ENCODE results near the gene CHCHD6.
"Not testable (repeated sequence)": the region's sequence is repeated elsewhere in the genome, so short reads cannot be mapped to it uniquely, and the experiment has no call there.

CHCHD6 gene

DNA sequence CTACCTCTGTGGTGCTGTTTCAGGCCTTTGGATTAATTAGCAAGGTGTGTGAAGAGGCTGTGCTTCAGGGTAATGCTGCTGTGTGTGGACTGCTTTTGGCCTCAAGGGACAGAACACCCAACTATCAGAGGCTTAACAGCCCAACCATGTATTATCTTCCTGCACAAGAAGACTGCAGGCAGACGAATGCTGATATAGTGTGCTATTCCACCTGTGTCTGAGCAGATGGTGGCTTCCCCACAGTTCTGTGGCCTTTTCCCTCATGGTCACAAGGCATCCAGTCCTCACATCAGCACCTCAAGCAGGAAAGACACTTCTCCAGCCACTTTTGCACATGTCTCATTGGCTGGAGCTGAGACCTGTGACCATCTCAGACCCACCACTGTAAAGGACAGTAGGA, 76.6 kb downstream of the CHCHD6 start:
- H3K27ac ChIP-seq (ENCODE audit: low read depth, low read length) = no peak overlapping the region

DNA sequence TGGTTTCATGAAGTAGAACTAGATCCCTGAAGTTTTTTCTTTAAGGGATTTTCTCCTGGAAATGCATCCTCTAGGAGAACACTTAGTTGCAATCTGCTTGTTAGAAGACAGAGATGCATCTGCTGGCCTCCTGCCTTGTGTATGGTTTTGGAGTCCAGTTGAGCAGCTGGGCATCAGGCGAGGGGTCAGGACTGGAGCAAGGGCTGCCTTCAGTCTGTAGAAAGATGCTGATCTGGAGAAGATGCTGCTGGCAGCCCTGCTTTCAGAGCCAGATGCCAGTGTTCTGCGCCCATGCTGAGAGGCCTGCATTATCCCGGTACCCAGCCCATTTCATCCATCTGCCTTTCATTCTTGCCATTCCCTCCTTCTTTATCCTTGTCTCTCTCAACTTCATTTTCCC, 77.4 kb downstream of the CHCHD6 start:
- H2AFZ ChIP-seq (ENCODE audit: low read length, unreplicated experiment) = peak overlapping the region; percentile 93
- H3K4me1 ChIP-seq (ENCODE audit: control insufficient read depth, insufficient read depth, low read length, unreplicated experiment) = peaks cover 23% of the 10 kb centered on the region
- H3K79me2 ChIP-seq (ENCODE audit: control insufficient read depth, insufficient read depth, low read length, unreplicated experiment) = no peaks in the 10 kb centered on the region
- no peaks in the 10 kb centered on the region for H3K27me3 ChIP-seq (ENCODE audit: insufficient read depth, low read length)
- H3K4me3 ChIP-seq (ENCODE audit: low read depth, low read length) = peak overlapping the region; percentile 4; the same call in 1 of the 2 replicates
- H3K36me3 ChIP-seq (ENCODE audit: insufficient read depth, low read length) = no peaks in the 10 kb centered on the region
- H3K27ac ChIP-seq (ENCODE audit: low read depth, low read length) = peak overlapping the region; percentile 93

More for the DNA sequence above, 76.6 kb downstream of the CHCHD6 start:
- Histone ChIP-seq H3K79me2 (ENCODE audit: control insufficient read depth, insufficient read depth, low read length, unreplicated experiment) (no peaks in the 10 kb centered on the region), H3K4me1 (ENCODE audit: control insufficient read depth, insufficient read depth, low read length, unreplicated experiment) (peaks cover 23% of the 10 kb centered on the region), H3K4me3 (ENCODE audit: low read depth, low read length) (no peak overlapping the region), H2AFZ (ENCODE audit: low read length, unreplicated experiment) (no peak overlapping the region), H3K27me3 (ENCODE audit: insufficient read depth, low read length) (no peaks in the 10 kb centered on the region), H3K36me3 (ENCODE audit: insufficient read depth, low read length) (no peaks in the 10 kb centered on the region)

DNA sequence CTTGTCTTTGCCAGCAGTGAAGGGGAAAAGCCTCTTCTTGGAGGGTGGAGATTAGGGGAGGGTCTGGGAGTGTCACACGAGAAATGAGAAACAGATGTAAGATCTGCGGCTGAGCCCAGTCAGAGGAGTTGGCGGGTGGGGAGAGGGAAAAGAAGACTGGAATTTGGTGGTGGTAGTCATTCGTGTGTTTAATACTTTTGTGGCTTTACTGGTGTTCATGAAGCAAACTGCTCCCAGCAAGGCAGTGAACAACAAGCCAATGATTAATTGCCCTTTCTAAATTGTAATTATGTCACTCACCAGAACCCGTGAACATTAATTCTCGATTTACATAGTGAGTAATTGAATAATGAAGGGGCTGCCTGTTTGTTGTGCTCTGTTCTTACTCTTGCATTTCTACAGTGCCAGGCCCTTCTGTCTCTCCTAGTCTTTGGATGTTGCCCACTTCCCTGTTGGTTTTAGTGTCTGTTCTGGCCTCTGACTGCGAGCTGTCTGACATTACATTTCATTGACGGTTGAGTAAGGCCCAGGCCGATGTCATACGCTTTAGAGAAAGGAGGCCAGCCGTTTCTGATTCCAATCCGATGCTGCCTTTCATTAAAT, 78.0 kb downstream of the CHCHD6 start:
- Histone ChIP-seq H2AFZ (ENCODE audit: low read length, unreplicated experiment) (peak overlapping the region; percentile 93), H3K4me3 (ENCODE audit: low read depth, low read length) (peak overlapping the region; percentile 4), H3K27me3 (ENCODE audit: insufficient read depth, low read length) (no peaks in the 10 kb centered on the region), H3K36me3 (ENCODE audit: insufficient read depth, low read length) (no peaks in the 10 kb centered on the region), H3K27ac (ENCODE audit: low read depth, low read length) (peak overlapping the region; percentile 93), H3K79me2 (ENCODE audit: control insufficient read depth, insufficient read depth, low read length, unreplicated experiment) (no peaks in the 10 kb centered on the region), H3K4me1 (ENCODE audit: control insufficient read depth, insufficient read depth, low read length, unreplicated experiment) (peaks cover 23% of the 10 kb centered on the region)

DNA sequence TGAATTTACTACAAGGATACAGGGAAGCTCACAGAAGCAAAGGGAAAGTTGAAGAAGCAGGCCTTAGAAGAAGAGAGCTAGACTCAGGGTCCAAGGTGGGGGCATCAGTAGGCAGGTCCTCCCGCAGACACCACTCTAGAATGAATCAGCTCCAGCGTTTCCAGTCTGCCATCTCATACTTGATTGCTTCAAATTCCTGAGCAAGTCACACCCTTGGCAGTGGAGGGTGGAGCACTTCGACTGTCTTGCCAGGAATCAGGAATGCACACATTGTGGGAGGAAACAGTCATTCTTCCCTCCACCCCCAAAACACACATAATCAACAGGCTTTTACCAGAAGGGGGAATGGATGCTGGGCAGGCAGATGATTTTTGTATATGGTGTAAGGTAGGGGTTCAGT, 78.5 kb downstream of the CHCHD6 start:
- Histone ChIP-seq H3K36me3 (ENCODE audit: insufficient read depth, low read length) (no peaks in the 10 kb centered on the region), H2AFZ (ENCODE audit: low read length, unreplicated experiment) (peak overlapping the region; percentile 93)

DNA sequence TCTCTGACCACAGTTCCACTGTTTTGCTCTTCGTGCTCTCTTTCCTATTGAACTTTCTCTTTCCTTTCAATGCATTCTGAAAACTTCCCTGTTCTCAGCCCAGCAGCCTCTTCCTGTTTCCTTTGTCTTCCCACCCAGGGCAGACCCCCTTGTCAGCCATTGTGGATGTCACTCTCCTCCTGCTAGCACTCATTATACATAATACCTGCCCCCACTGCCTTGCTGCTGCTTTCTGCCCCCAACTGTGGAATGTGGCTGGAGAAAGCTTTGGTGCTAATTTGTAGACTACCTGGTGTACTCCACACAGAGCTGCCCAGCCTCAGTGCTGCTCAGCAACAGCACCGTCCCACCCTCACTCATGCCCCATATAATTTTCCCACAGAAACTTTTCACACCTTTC, 80.2 kb downstream of the CHCHD6 start:
- peaks cover 23% of the 10 kb centered on the region for H3K4me1 ChIP-seq (ENCODE audit: control insufficient read depth, insufficient read depth, low read length, unreplicated experiment)
- H3K27me3 ChIP-seq (ENCODE audit: insufficient read depth, low read length) = no peaks in the 10 kb centered on the region
- H3K27ac ChIP-seq (ENCODE audit: low read depth, low read length) = no peak overlapping the region
- H2AFZ ChIP-seq (ENCODE audit: low read length, unreplicated experiment) = no peak overlapping the region
- no peaks in the 10 kb centered on the region for H3K36me3 ChIP-seq (ENCODE audit: insufficient read depth, low read length)
- H3K4me3 ChIP-seq (ENCODE audit: low read depth, low read length) = no peak overlapping the region
- H3K79me2 ChIP-seq (ENCODE audit: control insufficient read depth, insufficient read depth, low read length, unreplicated experiment) = no peaks in the 10 kb centered on the region

More for the DNA sequence above, 78.5 kb downstream of the CHCHD6 start:
- Histone ChIP-seq H3K79me2 (ENCODE audit: control insufficient read depth, insufficient read depth, low read length, unreplicated experiment) (no peaks in the 10 kb centered on the region), H3K4me3 (ENCODE audit: low read depth, low read length) (peak overlapping the region; percentile 4), H3K27ac (ENCODE audit: low read depth, low read length) (peak overlapping the region; percentile 93), H3K27me3 (ENCODE audit: insufficient read depth, low read length) (no peaks in the 10 kb centered on the region), H3K4me1 (ENCODE audit: control insufficient read depth, insufficient read depth, low read length, unreplicated experiment) (peaks cover 23% of the 10 kb centered on the region)

DNA sequence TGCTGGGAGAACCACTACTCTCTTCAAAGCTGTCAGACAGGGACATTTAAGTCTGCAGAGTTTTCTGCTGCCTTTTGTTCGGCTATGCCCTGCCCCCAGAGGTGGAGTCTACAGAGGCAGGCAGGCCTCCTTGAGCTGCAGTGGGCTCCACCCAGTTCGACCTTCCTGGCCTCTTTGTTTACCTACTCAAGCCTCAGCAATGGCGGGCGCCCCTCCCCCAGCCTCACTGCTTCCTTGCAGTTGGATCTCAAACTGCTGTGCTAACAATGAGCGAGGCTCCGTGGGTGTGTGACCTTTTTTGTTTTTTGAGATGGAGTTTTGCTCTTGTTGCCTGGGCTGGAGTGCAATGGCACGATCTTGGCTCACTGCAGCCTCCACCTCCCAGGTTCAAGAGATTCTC, 87.3 kb downstream of the CHCHD6 start:
- not testable (repeated sequence) for H3K27me3 ChIP-seq (ENCODE audit: insufficient read depth, low read length); H3K27ac ChIP-seq (ENCODE audit: low read depth, low read length); H3K4me3 ChIP-seq (ENCODE audit: low read depth, low read length); H3K79me2 ChIP-seq (ENCODE audit: control insufficient read depth, insufficient read depth, low read length, unreplicated experiment); H2AFZ ChIP-seq (ENCODE audit: low read length, unreplicated experiment); H3K4me1 ChIP-seq (ENCODE audit: control insufficient read depth, insufficient read depth, low read length, unreplicated experiment); H3K36me3 ChIP-seq (ENCODE audit: insufficient read depth, low read length)

DNA sequence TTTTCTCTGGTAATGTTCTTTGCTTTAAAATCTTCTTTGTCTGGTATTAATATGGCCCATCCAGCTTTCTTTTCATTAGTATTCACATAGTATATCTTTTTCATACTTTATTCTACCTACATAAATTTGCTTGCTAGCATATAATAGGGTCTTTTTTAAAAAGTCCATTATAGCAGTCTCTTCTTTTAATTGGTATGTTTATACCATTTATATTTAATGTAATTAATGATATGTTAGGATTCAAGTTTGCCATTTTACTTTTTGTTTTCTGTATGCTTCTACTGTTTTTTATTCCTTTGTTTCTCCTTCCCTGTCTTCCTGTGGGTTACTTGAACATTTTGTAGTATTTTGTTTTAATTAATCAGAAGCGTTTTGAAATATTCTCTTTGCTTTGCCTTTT, 89.0 kb downstream of the CHCHD6 start:
- no peak overlapping the region for H2AFZ ChIP-seq (ENCODE audit: low read length, unreplicated experiment)
- H3K4me1 ChIP-seq (ENCODE audit: control insufficient read depth, insufficient read depth, low read length, unreplicated experiment) = no peaks in the 10 kb centered on the region
- H3K4me3 ChIP-seq (ENCODE audit: low read depth, low read length) = no peak overlapping the region
- no peaks in the 10 kb centered on the region for H3K27me3 ChIP-seq (ENCODE audit: insufficient read depth, low read length)
- no peak overlapping the region for H3K27ac ChIP-seq (ENCODE audit: low read depth, low read length)
- no peaks in the 10 kb centered on the region for H3K36me3 ChIP-seq (ENCODE audit: insufficient read depth, low read length)
- no peaks in the 10 kb centered on the region for H3K79me2 ChIP-seq (ENCODE audit: control insufficient read depth, insufficient read depth, low read length, unreplicated experiment)

DNA sequence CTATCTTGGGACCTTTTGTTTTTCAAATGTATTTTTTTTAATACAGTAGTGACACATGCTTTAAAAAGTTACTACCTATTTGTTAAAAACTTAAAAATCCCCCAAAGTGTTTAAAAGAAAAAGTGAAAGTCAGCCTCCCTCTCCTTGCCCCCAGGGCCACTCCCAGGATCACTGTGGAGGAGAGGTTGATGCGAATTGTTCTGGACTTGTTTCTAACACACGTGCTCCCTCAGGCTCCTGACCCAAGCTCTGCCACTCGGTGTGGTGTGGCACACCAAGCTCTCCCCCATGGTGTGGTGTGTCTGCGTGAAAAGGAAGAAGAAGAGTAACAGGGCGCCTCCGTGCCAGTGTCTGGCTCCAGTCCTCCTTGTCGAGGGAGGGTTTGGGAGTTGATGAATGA, 93.5 kb downstream of the CHCHD6 start:
- no peaks in the 10 kb centered on the region for H3K79me2 ChIP-seq (ENCODE audit: control insufficient read depth, insufficient read depth, low read length, unreplicated experiment)
- H3K27ac ChIP-seq (ENCODE audit: low read depth, low read length) = no peak overlapping the region

DNA sequence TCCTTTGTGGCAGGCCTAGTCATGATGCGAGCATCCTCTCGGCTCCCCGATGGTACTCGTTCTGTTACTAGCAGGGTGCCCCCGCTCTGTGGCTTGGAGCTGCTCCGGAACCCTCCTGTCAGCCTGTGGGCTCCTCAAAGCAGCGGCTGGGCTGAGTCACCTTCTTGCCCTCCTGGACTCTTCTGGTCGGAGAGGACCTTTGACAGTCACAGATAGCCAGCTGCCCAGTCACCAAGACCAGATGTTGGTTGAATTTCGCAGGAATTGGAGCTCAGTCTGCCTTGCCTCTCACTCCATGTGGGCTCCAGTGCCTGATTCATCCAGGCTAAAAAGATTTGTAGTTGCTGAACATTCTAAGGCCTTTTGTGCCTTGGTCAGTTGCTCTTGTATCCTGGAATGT, 94.5 kb downstream of the CHCHD6 start:
- Histone ChIP-seq H3K27ac (ENCODE audit: low read depth, low read length) (no peak overlapping the region), H3K36me3 (ENCODE audit: insufficient read depth, low read length) (no peaks in the 10 kb centered on the region)

More for the DNA sequence above, 93.5 kb downstream of the CHCHD6 start:
- no peaks in the 10 kb centered on the region for H3K4me1 ChIP-seq (ENCODE audit: control insufficient read depth, insufficient read depth, low read length, unreplicated experiment)
- no peak overlapping the region for H3K4me3 ChIP-seq (ENCODE audit: low read depth, low read length)
- no peaks in the 10 kb centered on the region for H3K36me3 ChIP-seq (ENCODE audit: insufficient read depth, low read length)
- no peak overlapping the region for H2AFZ ChIP-seq (ENCODE audit: low read length, unreplicated experiment)
- H3K27me3 ChIP-seq (ENCODE audit: insufficient read depth, low read length) = no peaks in the 10 kb centered on the region

DNA sequence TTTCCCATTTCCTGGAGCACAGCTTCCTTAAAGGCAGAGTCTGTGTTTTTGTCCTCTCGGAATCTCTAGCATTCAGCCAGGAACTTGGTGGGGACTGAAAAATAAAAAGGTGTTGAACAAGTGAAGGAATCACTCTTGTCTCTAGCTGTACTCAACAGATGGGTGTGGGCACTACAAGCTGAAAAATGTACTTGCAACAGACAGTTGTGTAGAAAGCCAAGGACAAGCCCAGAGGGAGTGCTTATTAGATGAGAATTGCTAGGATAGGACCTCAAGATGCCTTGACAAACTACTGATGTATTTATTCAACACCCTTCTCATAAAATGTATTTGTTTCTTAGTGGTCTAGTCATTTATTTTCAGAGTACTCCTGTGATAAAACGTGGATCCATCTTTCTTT, 95.1 kb downstream of the CHCHD6 start:
- H3K27me3 ChIP-seq (ENCODE audit: insufficient read depth, low read length) = no peaks in the 10 kb centered on the region
- H2AFZ ChIP-seq (ENCODE audit: low read length, unreplicated experiment) = no peak overlapping the region
- H3K36me3 ChIP-seq (ENCODE audit: insufficient read depth, low read length) = no peaks in the 10 kb centered on the region
- H3K4me1 ChIP-seq (ENCODE audit: control insufficient read depth, insufficient read depth, low read length, unreplicated experiment) = no peaks in the 10 kb centered on the region
- H3K4me3 ChIP-seq (ENCODE audit: low read depth, low read length) = no peak overlapping the region
- H3K27ac ChIP-seq (ENCODE audit: low read depth, low read length) = no peak overlapping the region
- H3K79me2 ChIP-seq (ENCODE audit: control insufficient read depth, insufficient read depth, low read length, unreplicated experiment) = no peaks in the 10 kb centered on the region

More for the DNA sequence above, 94.5 kb downstream of the CHCHD6 start:
- H3K27me3 ChIP-seq (ENCODE audit: insufficient read depth, low read length) = no peaks in the 10 kb centered on the region
- no peak overlapping the region for H2AFZ ChIP-seq (ENCODE audit: low read length, unreplicated experiment)
- no peaks in the 10 kb centered on the region for H3K79me2 ChIP-seq (ENCODE audit: control insufficient read depth, insufficient read depth, low read length, unreplicated experiment)
- H3K4me3 ChIP-seq (ENCODE audit: low read depth, low read length) = no peak overlapping the region
- no peaks in the 10 kb centered on the region for H3K4me1 ChIP-seq (ENCODE audit: control insufficient read depth, insufficient read depth, low read length, unreplicated experiment)

DNA sequence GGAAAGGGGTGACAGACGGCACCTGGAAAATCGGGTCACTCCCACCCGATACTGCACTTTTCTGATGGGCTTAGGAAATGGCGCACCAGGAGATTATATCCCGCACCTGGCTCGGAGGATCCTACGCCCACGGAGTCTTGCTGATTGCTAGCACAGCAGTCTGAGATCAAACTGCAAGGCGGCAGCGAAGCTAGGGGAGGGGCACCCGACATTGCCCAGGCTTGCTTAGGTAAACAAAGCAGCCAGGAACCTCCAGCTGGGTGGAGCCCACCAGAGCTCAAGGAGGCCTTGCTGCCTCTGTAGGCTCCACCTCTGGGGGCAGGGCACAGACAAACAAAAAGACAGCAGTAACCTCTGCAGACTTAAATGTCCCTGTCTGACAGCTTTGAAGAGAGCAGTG, 97.3 kb downstream of the CHCHD6 start:
- not testable (repeated sequence) for H2AFZ ChIP-seq (ENCODE audit: low read length, unreplicated experiment); H3K27ac ChIP-seq (ENCODE audit: low read depth, low read length); H3K36me3 ChIP-seq (ENCODE audit: insufficient read depth, low read length); H3K27me3 ChIP-seq (ENCODE audit: insufficient read depth, low read length); H3K4me3 ChIP-seq (ENCODE audit: low read depth, low read length); H3K79me2 ChIP-seq (ENCODE audit: control insufficient read depth, insufficient read depth, low read length, unreplicated experiment); H3K4me1 ChIP-seq (ENCODE audit: control insufficient read depth, insufficient read depth, low read length, unreplicated experiment)

All from ACC112 (cell line).